CD4-positive, alpha-beta T cell treated with Interleukin-17A for 4 hours (primary cell): Measurements from ENCODE around the gene NUP98.
"Not testable (repeated sequence)": the region's sequence is repeated elsewhere in the genome, so short reads cannot be mapped to it uniquely, and the experiment has no call there.

Source experiments
- DNase-seq: peaks from one replicate; pipeline ENCODE4 v3.0.0-alpha.2; 2020; ENCODE audit warnings: mixed read lengths

NUP98 gene

GRCh38 chr11:3796346-3796745 lies 1.0 kb downstream of the NUP98 start:
- no peak for DNase-seq

- DNase-seq, result no peak
Measured at GRCh38 chr11:3796002-3796311, 1.4 kb downstream of the NUP98 start.

- DNase-seq, result no peak
Measured at GRCh38 chr11:3795131-3796001, 2.0 kb downstream of the NUP98 start.

GRCh38 chr11:3794387-3794786 lies 3.0 kb downstream of the NUP98 start:
- not testable (repeated sequence) for DNase-seq

GRCh38 chr11:3786781-3787428 lies 10.4 kb downstream of the NUP98 start:
- DNase-seq, result no peak

GRCh38 chr11:3783611-3784010 lies 13.7 kb downstream of the NUP98 start:
- DNase-seq, result no peak

GRCh38 chr11:3782963-3783362 lies 14.4 kb downstream of the NUP98 start:
- no peak for DNase-seq

GRCh38 chr11:3781423-3781822 lies 15.9 kb downstream of the NUP98 start:
- DNase-seq, result no peak

GRCh38 chr11:3775736-3776406 lies 21.5 kb downstream of the NUP98 start:
- no peak for DNase-seq

- no peak for DNase-seq
Measured at GRCh38 chr11:3773180-3773579, 24.2 kb downstream of the NUP98 start.

- no peak for DNase-seq
Measured at GRCh38 chr11:3767536-3767935, 29.8 kb downstream of the NUP98 start.

- not testable (repeated sequence) for DNase-seq
Measured at GRCh38 chr11:3766836-3767235, 30.5 kb downstream of the NUP98 start.

GRCh38 chr11:3764266-3764665 lies 33.1 kb downstream of the NUP98 start:
- DNase-seq, result no peak

- DNase-seq, result no peak
Measured at GRCh38 chr11:3755151-3755550, 42.2 kb downstream of the NUP98 start.

GRCh38 chr11:3753110-3753509 lies 44.2 kb downstream of the NUP98 start:
- no peak for DNase-seq

GRCh38 chr11:3747704-3748103 lies 49.6 kb downstream of the NUP98 start:
- no peak for DNase-seq

- DNase-seq, result no peak
Measured at GRCh38 chr11:3745161-3745560, 52.2 kb downstream of the NUP98 start.

GRCh38 chr11:3738723-3739122 lies 58.6 kb downstream of the NUP98 start:
- no peak for DNase-seq

GRCh38 chr11:3738241-3738640 lies 59.1 kb downstream of the NUP98 start:
- DNase-seq, result no peak

- DNase-seq, result no peak
Measured at GRCh38 chr11:3737386-3737933, 59.9 kb downstream of the NUP98 start.

GRCh38 chr11:3736816-3737215 lies 60.5 kb downstream of the NUP98 start:
- DNase-seq, result no peak

GRCh38 chr11:3735827-3736226 lies 61.5 kb downstream of the NUP98 start:
- no peak for DNase-seq

- DNase-seq, result no peak
Measured at GRCh38 chr11:3732671-3733436, 64.5 kb downstream of the NUP98 start.
